Endothelial cell of umbilical vein (primary cell): ENCODE data around the gene AMHR2.

Experiments used
- CTCF ChIP-seq, 2 donors: IDR thresholded peaks; 1 replicate in 1 of 2; 2 replicates in 1 of 2; pipeline ENCODE4 v1.5.1; 2011; ENCODE audit warnings: low read length in 2 of 2, mild to moderate bottlenecking in 2 of 2, moderate library complexity in 2 of 2, control low read depth in 1 of 2, inconsistent platforms in 1 of 2, low read depth in 1 of 2; ENCODE audit not compliant: insufficient read depth in 1 of 2; ENCODE audit errors: extremely low read depth in 1 of 2
- EZH2 ChIP-seq: IDR thresholded peaks from 2 replicates; pipeline ENCODE4 v1.6.1; 2012; ENCODE audit warnings: borderline replicate concordance, low read depth, mild to moderate bottlenecking, moderate library complexity, low read length, inconsistent platforms; ENCODE audit not compliant: severe bottlenecking
- FOS ChIP-seq: IDR thresholded peaks from 2 replicates; pipeline ENCODE4 v1.6.1; 2011; ENCODE audit warnings: mild to moderate bottlenecking, low read length, moderate library complexity, borderline replicate concordance; ENCODE audit not compliant: insufficient read depth
- MYC ChIP-seq: IDR thresholded peaks from one replicate; pipeline ENCODE4 v1.6.1; 2011; ENCODE audit warnings: mild to moderate bottlenecking, low read depth, low read length
- POLR2A ChIP-seq: IDR thresholded peaks from 2 replicates; pipeline ENCODE4 v1.6.1; 2012; ENCODE audit warnings: low read depth, mild to moderate bottlenecking, control low read depth, low read length
- POLR2AphosphoS5 ChIP-seq: IDR thresholded peaks from 2 replicates; pipeline ENCODE4 v1.6.1; 2012; ENCODE audit warnings: low read depth, mild to moderate bottlenecking, control low read depth, low read length, moderate library complexity; ENCODE audit not compliant: insufficient read depth
- TF ChIP-seq, protein P1 (sequence below): IDR thresholded peaks from 2 replicates; pipeline ENCODE4 v1.6.1; 2011; ENCODE audit not compliant: insufficient read depth, insufficient read length

- no peak for TF ChIP-seq CTCF (IDR thresholded peaks at IDR 0.05; ENCODE audit: extremely low read depth in 1 of 2, insufficient read depth in 1 of 2, low read depth in 1 of 2, low read length in 2 of 2)
- no peak for TF ChIP-seq EZH2
- TF ChIP-seq POLR2AphosphoS5, result no peak
- no peak for TF ChIP-seq POLR2A
- TF ChIP-seq, protein P1, sequence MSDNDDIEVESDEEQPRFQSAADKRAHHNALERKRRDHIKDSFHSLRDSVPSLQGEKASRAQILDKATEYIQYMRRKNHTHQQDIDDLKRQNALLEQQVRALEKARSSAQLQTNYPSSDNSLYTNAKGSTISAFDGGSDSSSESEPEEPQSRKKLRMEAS, result no peak
- no peak for TF ChIP-seq FOS
- no peak for TF ChIP-seq MYC
Observed at GRCh38 chr12:53378222-53378621, 45.4 kb upstream of the AMHR2 start.
